Stimulated activated CD4-positive, alpha-beta T cell treated with anti-CD3 and anti-CD28 coated beads, TNF-alpha, amount 100 ng/mL, for 48 hours (primary cell): ENCODE data around the gene ANKRD29.
"Not testable (repeated sequence)": the region's sequence is repeated elsewhere in the genome, so short reads cannot be mapped to it uniquely, and the experiment has no call there.

Experiments
- DNase-seq, 3 donors: peaks; one replicate each; pipeline ENCODE4 v3.0.0-alpha.2; 2020; ENCODE audit warnings: low read depth in 3 of 3

The ANKRD29 gene

DNA sequence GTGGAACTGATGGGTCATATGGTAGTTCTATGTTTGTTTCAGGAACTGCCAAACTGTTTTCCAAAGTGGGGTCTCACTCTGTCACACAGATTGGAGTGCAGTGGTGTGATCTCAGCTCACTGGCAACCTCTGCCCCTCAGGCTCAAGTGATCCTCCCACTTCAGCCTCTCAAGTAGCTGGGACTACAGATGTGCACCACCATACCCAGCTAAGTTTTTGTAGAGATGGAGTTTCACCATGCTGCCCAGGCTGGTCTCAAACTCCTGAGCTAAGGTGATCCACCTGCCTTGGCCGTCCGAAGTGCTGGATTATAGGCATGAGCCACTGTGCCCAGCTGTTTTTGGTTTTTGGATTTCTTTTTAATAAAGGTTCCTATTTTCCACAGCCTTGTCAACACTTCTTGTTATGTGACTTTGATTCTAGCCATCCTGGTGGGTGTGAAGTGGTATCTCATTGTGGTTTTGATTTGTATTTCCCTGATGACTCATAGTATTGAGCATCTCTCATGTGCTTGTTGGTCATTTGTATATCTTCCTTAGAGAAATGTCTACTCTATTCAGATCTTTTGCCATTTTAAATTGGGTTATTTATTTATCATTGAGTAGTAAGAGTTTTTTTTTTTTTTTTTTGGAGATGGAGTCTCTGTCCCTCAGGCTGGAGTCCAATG is 99.2 kb downstream of the ANKRD29 start:
- DNase-seq = no peak

- DNase-seq = no peak
Measured at GRCh38 chr18:23560186-23560585, 102.5 kb downstream of the ANKRD29 start.

DNA sequence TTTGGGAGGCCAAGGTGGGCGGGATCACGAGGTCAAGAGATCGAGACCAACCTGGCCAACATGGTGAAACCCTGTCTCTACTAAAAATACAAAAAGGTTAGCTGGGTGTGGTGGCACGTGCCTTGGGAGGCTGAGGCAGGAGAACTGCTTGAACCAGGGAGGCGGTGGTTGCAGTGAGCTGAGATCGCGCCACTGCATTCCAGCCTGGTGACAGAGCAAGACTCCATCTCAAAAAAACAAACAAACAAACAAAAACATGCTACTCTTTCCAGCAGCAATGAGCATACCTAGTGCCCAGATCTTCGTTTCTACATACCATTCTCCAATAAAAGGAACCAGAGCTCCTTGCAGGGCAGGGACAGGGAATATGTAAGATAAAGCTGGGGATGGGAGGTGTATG is 105.2 kb downstream of the ANKRD29 start:
- DNase-seq = not testable (repeated sequence)

- no peak for DNase-seq
Measured at GRCh38 chr18:23556145-23556780, 106.4 kb downstream of the ANKRD29 start.

GRCh38 chr18:23553887-23554286 is 108.8 kb downstream of the ANKRD29 start:
- no peak for DNase-seq

DNA sequence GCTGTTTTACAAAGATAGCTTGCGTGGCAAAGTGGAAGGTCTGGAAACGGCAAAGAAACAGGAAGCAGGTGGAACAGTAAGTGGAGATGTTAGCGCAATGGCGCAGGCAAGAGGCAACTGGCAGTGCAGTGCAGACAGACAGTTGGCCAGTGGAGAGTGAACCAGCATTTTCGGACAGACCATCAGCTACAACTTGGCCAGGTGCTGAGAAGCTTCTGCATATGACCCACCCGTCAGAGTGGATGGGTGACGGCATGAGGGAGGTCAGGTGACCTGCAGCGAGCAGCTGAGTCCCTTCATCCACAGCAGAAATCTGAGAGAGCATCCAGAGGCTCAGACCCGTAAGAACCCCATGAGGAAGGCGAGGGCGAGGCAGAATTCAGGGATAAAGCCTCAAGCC is 110.2 kb downstream of the ANKRD29 start:
- no peak for DNase-seq

DNA sequence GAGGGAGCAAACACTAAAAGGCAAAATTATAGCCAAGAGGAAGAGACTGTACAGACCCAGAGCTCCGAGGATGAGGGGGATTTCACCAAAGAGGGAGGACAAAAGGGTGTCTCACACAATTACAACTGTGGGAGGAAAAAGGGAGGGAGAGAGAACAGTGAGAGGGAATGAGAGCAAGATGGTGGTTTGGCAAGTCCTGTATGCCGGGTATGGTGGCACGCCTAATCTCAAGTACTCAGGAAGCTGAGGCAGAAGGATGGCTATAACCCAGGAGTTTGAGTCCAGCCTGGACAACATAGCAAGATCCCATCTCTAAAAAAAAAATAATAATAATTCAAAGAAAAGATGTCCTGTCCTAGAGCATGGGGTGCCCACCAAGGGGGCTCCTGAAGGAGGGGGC is 110.7 kb downstream of the ANKRD29 start:
- no peak for DNase-seq

- no peak for DNase-seq
Measured at GRCh38 chr18:23550898-23551297, 111.8 kb downstream of the ANKRD29 start.
